LoVo (cell line): ENCODE results near the gene USP14.

Source experiments
- DNase-seq: peaks from one replicate; pipeline ENCODE4 v3.0.0-alpha.2; 2016; ENCODE audit warnings: low spot score

USP14 gene

DNA sequence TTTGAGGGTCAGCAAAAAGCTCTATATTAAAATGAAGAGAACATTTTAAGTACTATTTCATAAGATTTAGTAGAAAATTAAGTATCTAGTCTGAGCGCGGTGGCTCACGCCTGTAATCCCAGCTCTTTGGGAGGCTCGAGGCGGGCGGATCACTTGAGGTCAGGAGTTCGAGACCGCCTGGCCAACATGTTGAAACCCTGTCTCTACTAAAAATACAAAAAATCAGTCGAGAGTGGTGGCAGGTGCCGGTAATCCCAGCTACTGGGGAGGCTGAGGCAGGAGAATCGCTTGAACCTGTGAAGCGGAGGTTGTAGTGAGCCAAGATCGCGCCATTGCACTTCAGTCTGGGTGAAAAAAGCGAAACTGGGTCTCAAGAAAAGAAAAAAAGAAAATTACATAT is 1.6 kb downstream of the USP14 start:
- DNase-seq, result no peak

DNA sequence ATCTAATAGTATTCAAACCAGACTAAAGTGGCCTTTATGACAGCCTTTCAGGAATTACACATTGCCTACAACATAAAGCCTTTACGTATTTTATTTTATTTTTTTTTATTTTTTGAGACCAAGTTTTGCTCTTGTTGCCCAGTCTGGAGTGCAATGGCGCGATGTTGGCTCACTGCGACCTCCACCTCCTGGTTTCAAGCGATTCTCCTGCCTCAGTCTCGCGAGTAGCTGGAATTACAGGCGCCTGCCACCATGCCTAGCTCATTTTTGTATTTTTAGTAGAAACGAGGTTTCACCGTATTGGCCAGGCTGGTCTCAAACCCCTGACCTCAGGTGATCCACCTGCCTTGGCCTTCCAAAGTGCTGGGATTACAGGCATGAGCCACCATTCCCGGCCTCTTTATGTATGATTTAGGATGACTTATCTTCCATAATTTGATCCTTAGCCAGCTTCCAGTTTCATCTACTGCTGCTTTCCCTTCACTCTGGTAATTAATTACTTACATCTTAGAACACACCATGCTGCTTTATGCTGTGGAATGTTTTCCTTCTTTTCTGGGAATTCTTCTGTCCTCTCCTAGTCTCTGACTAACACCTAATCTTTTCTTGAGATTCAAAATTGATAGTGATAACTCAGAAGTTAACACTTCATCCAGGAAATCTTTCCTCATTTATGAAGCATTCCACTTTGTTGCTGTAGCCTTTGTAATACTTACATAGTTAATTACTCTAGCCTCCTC is 2.6 kb downstream of the USP14 start:
- no peak for DNase-seq

DNA sequence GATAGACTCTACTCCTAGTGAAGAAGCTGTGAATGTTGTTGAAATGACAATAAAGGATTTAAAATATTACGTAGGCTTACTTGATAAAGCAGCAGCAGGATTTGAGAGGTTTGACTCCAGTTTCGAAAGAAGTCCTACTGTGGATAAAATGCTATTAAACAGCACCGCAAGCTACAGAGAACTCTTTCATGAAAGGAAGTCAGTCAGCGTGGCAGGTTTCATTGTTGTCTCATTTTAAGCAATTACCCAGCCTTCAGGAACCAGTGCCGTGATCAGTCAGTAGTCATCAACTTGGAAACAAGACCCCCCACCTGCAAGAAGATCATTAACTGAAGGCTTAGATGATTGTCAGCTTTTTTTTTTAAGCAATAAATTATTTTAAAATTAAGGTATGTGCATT is 14.0 kb downstream of the USP14 start:
- no peak for DNase-seq

DNA sequence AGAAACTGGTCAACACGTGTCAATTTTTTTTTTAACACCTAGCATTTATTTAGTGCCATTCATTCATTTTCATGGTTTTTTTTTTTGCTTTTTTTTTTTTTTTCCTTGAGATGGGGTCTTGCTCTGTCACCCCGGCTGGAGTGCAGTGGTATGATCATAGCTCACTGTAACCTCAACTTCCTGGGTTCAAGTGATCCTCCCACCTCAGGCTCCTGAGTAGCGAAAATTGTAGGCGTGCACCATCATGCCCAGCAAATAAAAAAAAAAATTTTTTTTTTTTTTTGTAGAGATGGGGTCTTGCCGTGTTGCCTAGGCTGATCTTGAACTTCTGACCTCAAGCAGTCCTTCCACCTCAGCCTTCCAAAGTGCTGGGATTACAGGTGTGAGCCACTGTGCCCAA is 21.1 kb downstream of the USP14 start:
- DNase-seq, result no peak

DNA sequence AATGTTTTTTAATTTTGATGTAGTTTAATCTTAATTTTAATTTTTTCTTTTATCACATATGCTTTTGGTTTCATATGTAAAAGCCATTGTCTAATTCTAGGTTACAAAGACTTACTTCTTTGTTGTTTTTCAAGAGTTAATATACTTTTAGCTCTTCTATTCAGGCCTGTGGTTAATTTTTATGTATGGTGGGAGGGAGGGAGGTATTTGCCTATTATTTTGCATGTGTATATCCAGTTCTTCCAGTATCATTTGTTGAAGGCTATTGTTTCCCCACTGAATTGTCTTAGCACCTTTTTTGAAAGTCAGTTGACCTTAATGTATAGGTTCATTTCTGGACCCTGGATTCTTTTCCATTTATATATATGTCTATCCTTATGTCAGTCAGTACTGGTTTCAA is 23.4 kb downstream of the USP14 start:
- no peak for DNase-seq

DNA sequence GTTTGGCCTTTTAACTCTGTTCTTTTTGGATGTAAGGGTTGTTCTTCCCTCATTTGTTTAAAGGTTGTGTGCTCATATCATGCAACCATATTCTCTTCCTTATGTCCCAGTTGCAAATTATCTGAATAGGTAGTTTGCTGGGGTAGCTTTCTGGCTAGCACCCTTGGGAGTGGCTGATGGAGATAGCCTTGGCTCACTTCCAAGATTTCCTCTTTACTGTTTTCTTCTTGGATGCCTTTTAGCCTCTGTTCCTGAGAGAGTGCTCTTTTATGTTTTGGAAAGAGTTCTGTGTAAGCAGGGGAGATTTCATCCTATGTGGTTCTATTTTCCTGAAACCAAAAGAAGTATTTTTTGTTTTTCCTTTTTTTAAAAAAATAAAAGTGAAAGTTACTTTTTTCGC is 25.4 kb downstream of the USP14 start:
- peak; percentile 22 for DNase-seq

DNA sequence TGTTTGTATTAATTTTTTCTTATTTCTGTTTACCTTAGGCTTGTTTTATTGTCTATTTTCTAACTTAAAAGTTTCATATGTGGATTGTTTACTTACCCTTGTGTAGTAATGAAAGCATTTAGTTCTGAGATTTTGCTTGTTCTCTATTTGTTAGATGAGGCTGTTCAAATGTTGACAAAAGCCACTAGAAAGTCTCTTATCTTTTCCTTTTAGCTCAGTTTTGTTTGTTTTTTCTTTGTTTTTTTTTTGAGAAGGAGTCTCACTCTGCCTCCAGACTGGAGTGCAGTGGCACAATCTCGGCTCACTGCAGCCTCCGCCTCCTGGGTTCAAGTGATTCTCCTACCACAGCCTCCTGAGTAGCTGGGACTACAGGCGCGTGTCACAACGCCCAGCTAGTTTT is 30.9 kb downstream of the USP14 start:
- DNase-seq, result no peak

DNA sequence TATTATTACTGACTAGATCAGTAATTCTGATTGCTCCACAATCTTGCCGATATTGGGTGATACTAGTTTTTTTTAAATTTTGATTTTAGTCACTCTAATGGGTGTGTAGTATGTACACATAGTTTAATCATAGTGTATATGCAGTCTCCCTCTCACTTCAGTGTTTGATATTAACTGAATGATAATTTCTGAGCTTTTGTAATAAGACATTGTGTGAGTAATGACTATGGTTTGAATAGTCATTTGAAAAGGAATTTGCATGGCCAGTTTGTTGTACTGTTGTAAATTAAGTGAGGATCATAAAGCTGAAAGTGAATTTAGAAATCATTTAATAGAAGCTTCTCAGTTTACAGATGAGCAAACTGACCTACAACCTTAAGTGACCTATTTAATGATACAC is 33.4 kb downstream of the USP14 start:
- DNase-seq, result no peak

DNA sequence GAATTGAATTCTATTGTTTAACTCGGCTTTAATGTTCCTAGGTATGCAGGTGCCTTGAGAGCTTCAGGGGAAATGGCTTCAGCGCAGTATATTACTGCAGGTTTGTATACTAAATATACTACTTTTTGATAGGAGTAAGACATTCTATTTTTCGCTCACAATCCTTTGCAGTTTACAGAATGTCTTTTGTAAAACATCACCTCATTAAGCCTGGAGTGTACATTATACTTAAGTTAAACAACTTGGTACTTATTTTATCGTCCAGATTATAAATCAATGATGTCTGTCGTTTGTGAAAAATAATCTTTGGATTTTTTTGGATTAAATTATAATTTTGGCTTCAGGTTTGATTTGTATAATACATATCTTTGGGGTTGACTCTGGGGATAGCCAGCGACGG is 34.4 kb downstream of the USP14 start:
- no peak for DNase-seq

DNA sequence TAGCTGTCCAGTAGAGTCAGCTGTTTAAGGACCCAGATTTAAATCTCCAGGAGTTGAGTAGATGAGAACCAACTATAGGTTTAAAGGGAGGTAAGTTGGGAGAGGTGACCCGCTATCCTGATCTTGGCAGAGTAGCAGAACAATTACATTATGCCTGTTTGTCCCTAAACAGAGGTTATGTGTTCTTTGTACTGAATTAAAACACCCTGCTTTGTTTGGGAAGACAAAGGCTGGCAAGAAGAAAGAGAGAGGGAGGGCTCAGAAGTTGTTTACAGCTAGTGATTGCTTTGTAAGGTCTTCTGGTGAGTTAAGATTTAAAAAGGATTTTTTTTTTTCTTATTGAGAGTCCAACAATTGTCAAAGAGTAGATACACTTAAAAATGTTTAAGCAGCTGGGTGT is 37.3 kb downstream of the USP14 start:
- DNase-seq, result no peak

DNA sequence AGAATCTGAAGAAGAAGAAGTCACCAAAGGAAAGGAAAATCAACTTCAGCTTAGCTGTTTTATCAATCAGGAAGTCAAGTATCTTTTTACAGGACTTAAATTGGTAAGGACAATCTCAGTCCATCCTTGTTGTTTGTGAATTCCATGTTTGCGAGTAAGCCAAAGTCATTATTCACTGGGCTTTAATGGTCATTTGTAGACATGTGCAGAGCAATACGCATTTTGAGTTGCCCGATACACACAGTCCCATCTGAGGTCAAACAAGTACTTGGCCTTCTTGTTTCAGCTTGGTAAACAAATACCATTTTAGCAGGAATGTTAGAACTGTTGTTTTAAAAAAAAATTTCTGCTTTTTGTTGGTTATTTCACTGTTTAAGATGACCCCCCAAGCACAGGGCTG is 40.9 kb downstream of the USP14 start:
- DNase-seq, result no peak

DNA sequence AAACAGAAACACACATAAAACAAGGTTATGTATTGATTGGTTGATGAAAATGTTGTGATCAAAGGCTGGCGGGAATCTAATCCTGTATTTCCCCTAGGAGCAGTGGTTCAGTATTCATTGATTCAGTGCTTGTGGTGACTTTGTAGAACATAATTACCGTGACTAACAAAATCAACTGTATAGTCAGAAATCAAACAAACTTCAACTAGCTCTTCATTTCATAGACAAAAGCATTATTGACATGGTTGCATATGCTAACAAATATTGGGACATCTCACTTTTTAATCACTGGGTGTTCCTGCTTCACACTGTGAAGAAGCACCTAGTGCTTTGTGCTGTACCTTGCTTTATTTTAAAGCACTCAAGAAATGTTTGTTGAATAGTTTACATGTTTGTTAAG is 41.4 kb downstream of the USP14 start:
- DNase-seq, result no peak

DNA sequence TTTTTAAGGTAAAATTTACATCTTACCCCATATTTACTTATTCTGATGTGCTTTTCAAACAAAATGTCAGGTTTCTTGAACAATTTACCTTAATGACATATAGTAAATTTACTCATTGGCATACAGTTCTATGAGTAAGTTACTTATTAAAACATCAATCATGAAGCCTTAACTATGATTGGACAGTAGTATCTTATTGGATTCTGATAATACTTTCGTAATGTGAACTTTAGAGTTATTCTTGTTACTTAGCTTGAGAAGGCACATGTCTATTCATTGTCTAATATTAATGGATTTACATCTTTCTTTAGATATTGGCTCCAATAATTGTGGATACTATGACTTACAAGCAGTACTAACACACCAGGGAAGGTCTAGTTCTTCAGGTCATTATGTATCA is 51.7 kb downstream of the USP14 start:
- DNase-seq, result no peak

DNA sequence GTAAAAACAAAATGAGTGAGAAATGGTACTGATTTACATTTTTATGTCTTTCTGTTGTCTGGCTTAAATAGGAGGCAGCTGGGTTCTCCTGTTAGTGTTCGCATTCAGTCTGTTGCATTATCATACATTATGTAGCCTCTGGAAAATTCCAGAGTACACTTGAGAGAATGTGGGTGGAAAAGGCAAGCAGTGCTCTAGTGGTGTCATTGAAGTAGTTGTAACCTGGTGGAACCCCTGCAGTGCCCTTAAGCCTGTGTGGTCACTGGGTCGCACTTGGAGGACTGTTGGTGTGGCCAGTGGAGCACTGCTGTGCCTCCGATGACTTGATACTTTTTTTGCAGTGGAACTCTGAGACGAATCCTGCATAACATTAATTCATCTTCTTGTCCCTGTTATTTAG is 52.4 kb downstream of the USP14 start:
- DNase-seq, result no peak

DNA sequence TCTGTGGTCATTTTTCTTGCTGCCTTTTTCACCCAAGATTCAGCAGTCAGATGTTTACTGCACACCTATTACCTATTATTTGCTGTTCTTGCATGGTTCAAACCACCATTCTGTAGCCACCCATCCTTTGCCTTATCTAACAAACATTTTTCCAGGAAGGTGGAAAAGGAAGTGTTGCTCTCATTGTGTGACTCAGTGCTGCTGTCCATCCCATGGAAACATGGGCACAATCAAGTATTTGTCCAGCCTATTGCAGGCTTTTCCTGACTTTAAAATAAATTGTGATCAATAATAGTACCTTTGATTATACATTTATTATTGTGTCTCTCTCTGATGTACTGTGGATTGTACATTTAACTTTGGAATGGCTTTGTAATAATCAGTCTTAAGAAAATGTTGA is 53.2 kb downstream of the USP14 start:
- DNase-seq, result no peak

DNA sequence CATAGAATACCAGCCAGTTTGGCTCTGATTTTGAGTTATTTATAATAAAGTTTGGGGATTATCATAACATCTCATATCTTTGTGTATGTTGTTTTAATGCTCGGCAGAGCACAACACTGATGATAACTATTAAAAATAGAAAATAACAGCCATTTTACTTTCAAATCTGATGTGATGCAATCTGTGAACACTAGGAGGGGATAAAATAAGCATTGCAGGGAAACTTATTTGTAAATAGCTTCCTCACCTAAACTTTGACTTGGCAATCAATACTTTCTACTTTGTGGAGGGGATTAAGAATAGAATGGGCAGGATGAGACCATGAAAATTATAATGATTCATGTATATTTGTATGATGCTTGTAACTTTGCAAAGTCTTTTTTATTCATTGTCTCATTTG is 54.4 kb downstream of the USP14 start:
- no peak for DNase-seq

DNA sequence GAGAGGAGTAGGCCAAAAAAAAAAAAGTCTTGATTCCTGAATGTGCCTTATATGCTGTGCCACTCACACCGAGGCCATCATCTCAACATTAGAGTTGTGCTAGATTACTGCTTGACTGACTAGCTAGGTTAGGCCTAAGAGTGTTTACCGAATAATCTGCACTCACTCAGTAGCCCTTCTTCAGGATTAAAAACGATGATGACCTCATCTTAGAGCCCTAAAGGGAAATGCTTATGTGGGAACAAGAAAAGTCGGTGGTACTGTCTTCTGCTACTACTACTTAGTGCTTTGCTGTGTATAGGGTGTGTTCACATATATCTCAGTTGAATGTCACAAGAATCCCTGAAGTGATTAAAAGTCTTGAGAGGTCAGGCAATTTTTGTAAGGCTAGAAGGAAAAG is 55.1 kb downstream of the USP14 start:
- DNase-seq, result no peak

DNA sequence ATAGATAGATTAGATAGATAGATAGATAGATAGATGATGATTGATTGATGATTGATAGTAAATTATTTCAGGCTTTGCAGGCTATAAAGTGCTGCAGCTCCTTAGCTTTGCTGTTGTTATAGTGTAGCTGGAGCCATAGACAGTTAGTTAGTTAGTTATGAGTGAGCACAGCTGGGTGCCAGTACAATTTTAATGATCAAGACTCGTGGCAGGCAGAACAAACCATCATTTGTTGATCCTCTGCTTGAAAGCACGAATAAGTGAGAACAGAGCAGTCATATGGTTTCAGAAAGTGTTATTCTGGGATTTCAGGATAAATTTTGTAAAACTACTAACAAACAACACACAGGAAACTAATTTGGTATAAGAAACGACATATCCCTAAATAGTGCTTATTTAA is 55.6 kb downstream of the USP14 start:
- DNase-seq, result no peak

DNA sequence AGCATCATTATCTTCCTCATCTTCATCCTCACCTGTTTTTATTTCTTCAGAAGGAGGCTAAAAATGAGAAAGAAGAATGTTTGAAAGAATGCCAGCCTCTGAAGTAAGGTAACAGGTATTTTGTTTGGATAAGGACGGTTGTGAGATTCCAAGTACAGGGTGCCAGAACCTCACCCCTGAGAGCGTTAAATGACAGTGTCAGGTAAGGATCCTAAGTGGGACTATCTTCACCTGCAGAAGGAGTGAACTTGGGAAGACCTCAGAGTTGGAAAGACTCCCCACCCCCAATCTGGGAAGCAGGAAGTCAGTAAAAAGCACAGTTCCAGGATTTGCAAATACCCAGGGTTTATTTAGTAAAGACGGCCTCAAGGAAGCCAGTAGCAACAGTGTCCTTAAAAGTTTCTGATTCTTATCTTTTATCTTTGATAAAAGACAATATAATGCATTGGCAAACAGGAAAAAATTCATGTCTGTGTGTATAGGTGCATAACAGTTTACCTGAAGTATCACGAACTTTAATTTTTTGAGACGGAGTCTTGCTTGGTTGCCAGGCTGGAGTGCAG is 57.2 kb downstream of the USP14 start:
- DNase-seq, result no peak

DNA sequence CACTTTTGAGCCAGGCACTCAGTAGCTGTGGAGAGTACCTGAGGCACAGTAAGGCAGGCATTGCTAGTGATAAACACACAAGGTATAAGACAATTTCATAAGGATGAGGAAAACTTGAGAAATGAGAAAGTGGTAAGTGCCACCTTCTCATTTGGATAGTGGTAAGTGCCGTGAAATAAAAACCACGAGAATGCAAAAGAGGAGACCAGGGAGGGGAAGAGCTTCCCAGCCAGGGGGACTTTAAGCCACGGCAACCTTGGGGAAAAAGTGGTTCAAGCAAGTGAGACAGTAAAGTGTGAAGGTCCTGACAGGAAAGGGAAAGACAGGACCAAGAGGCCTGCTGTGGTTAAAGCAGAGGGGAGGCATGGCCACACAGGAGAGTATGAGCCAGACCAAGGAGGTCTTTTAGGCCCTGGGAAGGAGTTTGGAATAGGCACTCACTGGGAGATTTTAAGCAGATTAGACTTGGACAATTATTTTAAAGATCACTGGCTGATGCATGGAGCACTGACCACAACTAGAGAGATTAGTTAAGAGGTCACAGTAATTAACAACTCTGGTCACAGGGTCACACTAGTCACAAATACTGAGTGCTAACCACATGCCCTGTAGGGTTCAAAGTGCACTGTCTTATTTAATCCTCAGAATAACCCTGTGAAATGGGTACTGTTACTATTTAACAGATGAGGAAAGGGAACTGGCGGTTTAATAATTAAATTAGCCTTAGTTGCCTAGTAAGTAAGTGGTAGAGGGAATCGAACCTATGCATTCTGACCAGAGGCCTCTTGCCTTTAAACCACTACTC is 59.4 kb downstream of the USP14 start:
- no peak for DNase-seq

DNA sequence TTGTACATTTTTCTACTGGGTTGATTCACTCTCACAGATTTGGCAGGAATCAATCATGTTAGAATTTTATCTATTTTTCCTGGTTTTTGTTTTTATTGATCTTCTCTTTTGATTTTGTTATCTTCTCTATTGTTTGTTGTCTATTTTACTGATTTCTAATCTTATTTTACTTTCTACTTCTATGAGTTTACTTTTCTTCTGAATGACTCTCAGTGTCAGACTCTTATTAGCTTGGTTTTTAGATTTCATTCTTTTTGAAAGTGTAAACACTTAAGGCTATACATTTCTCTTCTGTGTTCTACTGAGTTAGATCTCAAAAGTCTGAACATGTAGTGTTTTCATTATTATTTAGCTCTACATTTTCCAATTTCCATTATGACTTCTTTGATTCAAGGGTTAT is 62.4 kb downstream of the USP14 start:
- no peak for DNase-seq

DNA sequence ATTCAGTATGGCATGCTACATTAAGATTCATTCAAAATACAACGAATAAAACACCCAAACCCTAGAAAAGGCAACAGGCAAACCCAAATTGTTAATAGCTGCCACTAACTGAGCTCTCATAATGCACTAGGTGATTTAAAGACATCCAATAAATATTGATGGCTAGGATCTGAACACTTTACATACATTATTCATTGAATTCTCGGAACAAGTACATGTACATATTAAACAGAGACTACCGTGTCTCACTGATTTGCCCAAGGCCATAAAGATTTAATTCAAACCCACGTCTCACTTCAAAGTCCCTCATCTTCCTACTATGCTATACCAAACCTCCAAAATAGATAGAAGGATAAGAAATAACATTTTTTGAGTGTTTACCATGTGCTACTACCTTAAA is 67.4 kb downstream of the USP14 start:
- DNase-seq, result no peak

DNA sequence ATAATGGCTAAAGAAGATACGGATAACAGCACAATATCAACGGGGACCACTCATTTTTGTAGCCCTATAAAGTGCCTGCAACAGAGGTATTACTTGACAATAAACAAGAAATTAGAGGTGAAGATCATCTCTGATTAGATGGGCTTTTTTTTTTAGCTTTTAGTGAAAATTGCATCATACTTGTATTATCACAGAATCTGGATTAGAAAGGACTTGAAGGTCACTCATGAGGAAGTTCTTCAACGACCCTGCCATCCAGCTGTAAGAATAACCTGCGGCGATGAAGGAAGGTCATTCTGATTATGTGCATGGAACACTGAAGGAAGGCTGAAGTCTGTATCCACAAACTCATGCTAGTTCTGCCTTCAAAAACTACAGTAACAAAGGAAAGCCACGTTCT is 69.0 kb downstream of the USP14 start:
- no peak for DNase-seq

DNA sequence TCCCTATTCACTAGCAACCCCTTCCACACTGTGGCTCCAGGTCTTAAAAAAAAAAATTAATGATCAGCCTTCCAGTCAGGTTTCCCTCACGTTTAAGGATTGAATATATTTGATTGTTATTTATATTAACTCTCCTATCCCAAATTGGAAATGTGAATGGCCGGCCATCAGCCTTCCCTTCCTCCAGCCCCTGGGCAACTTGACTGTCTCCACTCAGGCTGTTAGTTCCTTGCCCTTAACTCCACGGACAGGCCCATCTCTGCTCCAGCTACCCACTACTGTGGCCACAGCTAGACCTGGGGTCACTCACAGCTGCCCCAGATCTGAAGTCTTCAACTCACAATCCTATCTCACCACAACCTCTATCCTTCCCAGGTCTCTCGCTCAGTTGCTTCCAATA is 69.5 kb downstream of the USP14 start:
- DNase-seq, result no peak
